Measurements from ENCODE around the gene LIN28B.

DNA sequence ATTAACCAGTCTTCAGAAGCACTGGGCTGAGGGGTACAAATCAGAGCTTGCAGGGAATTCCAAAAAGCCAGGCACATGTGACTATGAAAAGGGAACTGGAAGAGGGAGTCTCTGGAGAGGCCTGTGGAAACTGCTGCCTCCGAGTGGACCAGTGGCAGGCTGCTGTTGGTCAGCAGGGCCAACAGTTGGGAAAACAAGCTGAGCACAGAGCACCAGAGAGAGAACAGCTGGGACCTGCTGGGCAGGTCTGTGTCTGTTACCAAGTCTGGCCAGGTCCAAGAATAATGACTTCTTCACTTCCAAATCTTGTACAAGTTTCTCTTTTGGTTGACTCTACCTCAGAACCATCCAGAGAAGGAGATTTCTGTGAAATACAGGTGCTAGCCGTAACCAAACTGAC is 81.4 kb downstream of the LIN28B start:
- TF ChIP-seq POLR2A (IDR thresholded peaks at IDR 0.05; ENCODE audit: low read length) (no peak), GATA1 (IDR thresholded peaks at IDR 0.05; ENCODE audit: low read depth, low read length) (no peak)

Data from erythroblast (primary cell).